Fibroblast of mammary gland (primary cell): ENCODE results near the gene CMKLR1.

Experiments used
- DNase-seq: peaks from one replicate; pipeline ENCODE4 v3.0.0-alpha.2; 2010; ENCODE audit warnings: low read depth
- H3K4me3 ChIP-seq: 2 replicates; pipeline ENCODE4 v1.5.1; 2011; ENCODE audit warnings: low read depth, mild to moderate bottlenecking, low read length, moderate library complexity; ENCODE audit not compliant: control insufficient read depth
- CTCF ChIP-seq: conservative IDR thresholded peaks from 2 replicates; pipeline ENCODE4 v1.5.1; 2011; ENCODE audit warnings: low read depth, low read length, inconsistent platforms; ENCODE audit not compliant: control insufficient read depth, insufficient read depth

CMKLR1 gene

DNA sequence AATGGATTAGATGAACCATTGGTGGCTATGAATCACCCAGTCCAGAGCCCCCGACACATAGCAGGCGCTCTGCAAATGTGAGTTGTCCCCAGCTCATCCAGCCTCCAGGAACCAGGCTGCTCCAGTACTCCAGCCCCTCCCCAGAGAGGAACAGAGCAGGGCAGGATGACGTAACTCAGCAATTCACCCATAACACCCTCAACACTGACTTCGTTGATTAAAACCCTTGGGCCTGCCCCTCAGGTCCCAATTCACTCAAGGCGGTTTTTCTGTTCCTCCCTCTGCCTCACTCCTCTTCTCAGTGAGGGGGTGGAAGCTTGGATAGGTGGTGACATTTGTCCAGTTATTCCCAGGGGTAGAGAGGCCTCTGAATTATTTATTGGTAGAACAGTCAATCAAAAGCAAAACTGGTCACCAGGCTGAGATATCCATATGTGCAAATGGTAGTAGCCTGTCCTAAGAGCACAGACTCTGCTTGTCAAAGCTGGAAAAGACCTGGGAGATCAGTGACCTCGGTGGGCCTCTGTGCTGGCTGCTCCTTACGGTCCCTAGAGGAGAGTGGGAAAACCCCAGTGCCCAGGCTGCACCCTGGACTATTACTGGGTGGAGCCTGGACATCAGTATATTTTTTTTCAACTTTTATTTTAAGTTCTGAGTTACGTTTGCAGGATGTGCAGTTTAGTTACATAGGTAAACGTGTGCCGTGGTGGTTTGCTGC, 97.0 kb downstream of the CMKLR1 start:
- no peak for TF ChIP-seq CTCF
- H3K4me3 ChIP-seq, result no peak overlapping the region
- no peak for DNase-seq

DNA sequence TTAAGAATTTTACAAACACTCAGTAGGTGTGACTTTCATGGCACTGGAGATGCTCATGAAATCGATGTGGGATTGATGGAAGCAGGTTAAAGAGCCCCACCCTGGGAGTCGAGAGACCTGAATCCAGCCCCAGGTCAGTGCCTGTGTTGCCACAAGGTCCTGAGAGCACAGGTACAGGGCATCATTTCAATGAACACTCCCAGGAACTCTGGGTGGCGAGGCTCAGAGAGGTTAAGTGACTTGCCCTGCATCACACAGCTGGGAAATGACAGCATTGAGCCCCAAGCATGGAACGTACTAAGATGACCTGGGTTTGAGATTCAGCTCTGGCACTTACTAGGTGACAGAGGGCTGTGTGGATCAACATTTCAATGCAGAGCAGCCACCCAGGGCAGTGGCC, 98.2 kb downstream of the CMKLR1 start:
- H3K4me3 ChIP-seq, result no peak overlapping the region
- DNase-seq, result no peak
- TF ChIP-seq CTCF, result no peak

DNA sequence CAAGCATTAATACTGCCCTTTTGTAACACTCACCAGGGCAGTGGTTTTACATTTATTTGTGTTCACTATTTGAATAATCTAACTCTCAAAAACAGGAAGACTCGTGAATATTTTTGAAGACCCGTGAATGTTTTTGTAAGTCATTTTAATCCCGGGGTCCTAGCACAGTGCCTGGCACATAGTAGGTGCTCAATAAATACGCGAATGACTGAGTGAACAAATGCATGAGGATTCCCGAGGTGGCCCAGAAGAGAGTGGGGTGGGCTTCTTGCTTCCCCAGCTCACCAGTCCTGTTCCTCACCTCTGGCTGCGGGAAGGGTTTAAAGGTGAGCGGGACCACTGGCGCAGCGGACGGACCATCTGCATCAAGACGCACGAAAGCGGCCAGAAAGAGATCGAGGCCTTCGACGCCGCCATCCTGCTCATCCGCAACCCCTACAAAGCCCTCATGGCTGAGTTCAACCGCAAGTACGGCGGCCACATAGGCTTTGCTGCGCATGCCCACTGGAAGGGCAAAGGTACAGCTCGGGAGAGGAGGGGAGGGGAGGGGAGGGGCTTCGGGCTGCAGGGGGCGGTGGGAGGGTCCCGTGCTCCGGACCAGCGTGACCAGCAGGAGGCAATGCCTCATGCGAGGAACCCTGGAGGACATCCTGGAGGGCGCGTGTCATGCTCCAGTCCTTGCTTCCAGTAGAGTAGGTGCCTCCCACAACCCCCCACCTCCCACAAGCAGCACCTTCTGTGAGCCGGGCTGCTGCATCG, 98.9 kb downstream of the CMKLR1 start:
- DNase-seq, result no peak
- no peak for TF ChIP-seq CTCF
- no peak overlapping the region for H3K4me3 ChIP-seq

GRCh38 chr12:108239378-108239777, 99.7 kb downstream of the CMKLR1 start:
- TF ChIP-seq CTCF, result no peak
- H3K4me3 ChIP-seq, result no peak overlapping the region
- DNase-seq, result no peak

DNA sequence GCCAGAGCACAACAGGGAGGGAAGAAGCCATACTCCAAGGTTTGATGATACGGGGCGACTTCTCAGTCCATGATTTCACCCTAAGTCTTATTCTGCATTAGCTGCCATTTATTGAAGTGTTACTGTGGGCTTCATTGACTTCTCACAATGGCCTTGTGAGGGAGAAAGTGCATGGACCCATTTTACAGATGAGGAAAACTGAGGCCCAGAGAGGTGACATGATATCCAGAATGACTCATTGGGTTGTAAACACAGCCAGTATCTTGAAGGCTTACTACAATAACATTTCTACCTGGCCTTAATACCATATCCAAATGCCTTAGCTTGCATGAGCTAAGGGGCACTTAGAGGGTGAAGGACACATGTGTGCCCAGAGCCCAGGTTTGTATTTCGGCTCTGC, 100.6 kb downstream of the CMKLR1 start:
- no peak overlapping the region for H3K4me3 ChIP-seq
- no peak for TF ChIP-seq CTCF
- no peak for DNase-seq
